HEK293T (cell line): Measurements from ENCODE around the gene GADD45G.

Experiments used
- CTCF ChIA-PET: fragments of 350-600 bp; formaldehyde crosslinking; extraction: SDS; loops from one replicate; lab custom pipeline; 2021; ENCODE audit warnings: antibody characterized with exemption, inconsistent platforms; lab: Yijun Ruan, JAX
- POLR2A ChIA-PET: fragments of 350-600 bp; formaldehyde crosslinking; extraction: SDS; loops from one replicate; lab custom pipeline; 2020; ENCODE audit warnings: antibody characterized with exemption, inconsistent platforms; lab: Yijun Ruan, JAX
- DNase-seq: peaks from one replicate; pipeline ENCODE4 v3.0.0; 2012; ENCODE audit warnings: mixed read lengths; ENCODE audit errors: extremely low spot score
- ARNT ChIP-seq: fragments of 450-650 bp; IDR thresholded peaks from 2 replicates; pipeline ENCODE4 v1.6.1; 2017; ENCODE audit warnings: mild to moderate bottlenecking
- BHLHE40 ChIP-seq: fragments of 450-650 bp; IDR thresholded peaks from 2 replicates; pipeline ENCODE4 v1.6.1; 2016; ENCODE audit warnings: mild to moderate bottlenecking, moderate library complexity, borderline replicate concordance
- CTBP1 ChIP-seq: fragments of 450-650 bp; IDR thresholded peaks from 2 replicates; pipeline ENCODE4 v1.6.1; 2016; ENCODE audit warnings: borderline replicate concordance
- ELF4 ChIP-seq: fragments of 450-650 bp; IDR thresholded peaks from 2 replicates; pipeline ENCODE4 v1.6.1; 2017; ENCODE audit warnings: antibody characterized with exemption
- FOXA1 ChIP-seq: fragments of 450-650 bp; IDR thresholded peaks from 2 replicates; pipeline ENCODE4 v1.6.1; 2016; ENCODE audit warnings: mild to moderate bottlenecking
- FOXK2 ChIP-seq: fragments of 450-650 bp; IDR thresholded peaks from 2 replicates; pipeline ENCODE4 v1.6.1; 2016; ENCODE audit warnings: mild to moderate bottlenecking
- FOXM1 ChIP-seq: fragments of 450-650 bp; IDR thresholded peaks from 2 replicates; pipeline ENCODE4 v1.6.1; 2017; ENCODE audit warnings: mild to moderate bottlenecking, borderline replicate concordance
- HDGF ChIP-seq: fragments of 450-650 bp; IDR thresholded peaks from 2 replicates; pipeline ENCODE4 v1.6.1; 2017; ENCODE audit warnings: antibody characterized with exemption, borderline replicate concordance
- L3MBTL2 ChIP-seq: fragments of 450-650 bp; conservative IDR thresholded peaks from 2 replicates; pipeline ENCODE4 v1.6.1; 2016; ENCODE audit warnings: mild to moderate bottlenecking
- LEF1 ChIP-seq: fragments of 450-650 bp; IDR thresholded peaks from 2 replicates; pipeline ENCODE4 v1.6.1; 2017; ENCODE audit warnings: mild to moderate bottlenecking, borderline replicate concordance
- NFRKB ChIP-seq: fragments of 450-650 bp; IDR thresholded peaks from 2 replicates; pipeline ENCODE4 v1.6.1; 2016; ENCODE audit warnings: mild to moderate bottlenecking, moderate library complexity
- PKNOX1 ChIP-seq: fragments of 450-650 bp; IDR thresholded peaks from 2 replicates; pipeline ENCODE4 v1.6.1; 2016
- SP1 ChIP-seq: fragments of 450-650 bp; IDR thresholded peaks from 2 replicates; pipeline ENCODE4 v1.6.1; 2017
- SUZ12 ChIP-seq: fragments of 450-650 bp; IDR thresholded peaks from 2 replicates; pipeline ENCODE4 v1.6.1; 2016; ENCODE audit warnings: mild to moderate bottlenecking
- TARDBP ChIP-seq: fragments of 450-650 bp; IDR thresholded peaks from 2 replicates; pipeline ENCODE4 v1.6.1; 2016
- ZNF384 ChIP-seq: fragments of 450-650 bp; IDR thresholded peaks from 2 replicates; pipeline ENCODE4 v1.6.1; 2016

GADD45G gene

DNA sequence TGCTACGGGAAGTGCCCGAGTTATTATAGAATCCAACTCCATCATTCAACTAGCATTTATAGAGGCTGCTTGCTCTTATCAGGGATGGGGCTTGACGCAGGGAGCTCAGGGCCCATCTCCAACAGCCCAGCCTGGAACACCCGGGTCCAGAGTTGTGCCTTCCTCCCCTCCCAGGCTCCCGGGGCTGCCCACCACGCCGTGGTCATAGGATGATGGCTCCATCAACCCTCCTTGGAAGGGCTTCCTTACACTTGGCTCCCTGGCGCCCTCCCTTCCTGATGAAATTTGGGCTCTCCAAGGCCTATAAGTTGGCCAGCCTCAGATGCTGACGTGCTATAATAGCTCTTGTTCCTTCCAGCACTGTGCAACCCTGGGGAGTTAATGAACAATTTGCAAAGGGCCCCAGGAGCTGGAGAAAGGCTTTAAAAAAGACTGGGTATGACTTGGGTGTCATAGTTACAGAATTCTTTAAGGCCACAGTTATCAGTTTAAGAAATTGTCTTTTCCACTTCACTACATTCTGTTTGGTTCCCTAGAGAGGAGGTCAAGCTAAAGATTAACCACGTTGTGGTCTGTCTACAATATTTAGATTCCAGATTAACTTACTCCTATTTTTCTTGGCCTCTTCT lies 42.5 kb upstream of the GADD45G start:
- TF ChIP-seq FOXM1 (no peak), ZNF384 (no peak), PKNOX1 (no peak), NFRKB (no peak), CTBP1 (no peak), SUZ12 (no peak), TARDBP (no peak), BHLHE40 (no peak), SP1 (no peak), FOXK2 (no peak), LEF1 (no peak), HDGF (no peak), L3MBTL2 (no peak), FOXA1 (no peak), ARNT (no peak), ELF4 (no peak)
- CTCF ChIA-PET, result no interaction called here
- POLR2A ChIA-PET, result no interaction called here
- no peak for DNase-seq

DNA sequence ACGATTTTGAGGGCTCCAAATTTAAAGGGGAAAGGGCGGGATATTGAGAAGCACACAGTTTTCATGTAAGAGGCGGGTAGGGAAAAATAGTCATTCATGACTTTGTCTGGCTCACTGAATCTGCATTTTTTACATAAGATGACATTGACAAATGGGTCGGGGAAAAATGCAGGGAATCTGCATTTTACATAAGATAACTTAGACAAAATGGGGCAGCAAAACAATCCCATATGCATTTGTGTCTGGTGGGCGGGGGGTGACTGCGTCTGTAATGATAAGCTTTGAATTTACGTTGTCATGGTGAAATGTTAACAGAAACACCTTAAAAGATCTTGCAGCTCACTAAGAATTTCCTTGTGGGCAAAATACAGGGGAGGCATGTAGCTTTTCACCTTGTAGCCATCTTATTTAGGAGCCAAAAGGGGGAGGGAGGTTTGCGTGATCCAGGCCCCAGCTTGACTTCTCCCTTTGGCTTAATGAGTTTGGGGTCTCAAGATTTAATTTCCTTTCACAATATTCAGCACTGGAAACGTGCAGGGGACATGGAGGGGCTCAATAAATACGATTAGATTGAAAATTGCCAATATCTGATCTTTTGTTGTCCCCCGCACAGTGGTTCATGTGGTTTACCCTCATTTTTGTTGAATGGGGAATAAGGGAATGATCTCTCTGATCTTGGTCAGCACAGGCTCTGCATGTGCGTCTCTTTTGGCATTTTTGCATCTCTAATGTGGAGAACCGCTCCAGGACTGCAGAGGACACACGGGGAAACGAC lies 41.1 kb upstream of the GADD45G start:
- no peak for DNase-seq
- TF ChIP-seq FOXK2 (no peak), SP1 (no peak), LEF1 (no peak), L3MBTL2 (no peak), ARNT (no peak), FOXM1 (no peak), FOXA1 (no peak), BHLHE40 (no peak), CTBP1 (no peak), PKNOX1 (no peak), TARDBP (no peak), SUZ12 (no peak), ELF4 (no peak), ZNF384 (no peak), NFRKB (no peak), HDGF (no peak)
- POLR2A ChIA-PET, result no interaction called here
- CTCF ChIA-PET, result interaction anchor here (0.7 to 0.9 kb wide), 4 partner anchors 12 to 277 kb away, joined by 3 to 8 read pairs (median 3); no protein-coding TSS in a partner anchor

GRCh38 chr9:89564346-89564878 lies 40.4 kb upstream of the GADD45G start:
- DNase-seq, result peak; percentile 71
- ChIA-PET POLR2A (no interaction called here), CTCF (interaction anchor here (0.9 to 1.5 kb wide), 3 partner anchors 12 to 34 kb away, joined by 3 to 8 read pairs (median 4); no protein-coding TSS in a partner anchor)
- TF ChIP-seq ELF4 (no peak), PKNOX1 (peak; percentile 95)

GRCh38 chr9:89567649-89568048 lies 37.2 kb upstream of the GADD45G start:
- DNase-seq, result no peak
- no peak for TF ChIP-seq TARDBP
- TF ChIP-seq LEF1, result no peak
- no peak for TF ChIP-seq FOXK2
- TF ChIP-seq ARNT, result no peak
- POLR2A ChIA-PET, result no interaction called here
- CTCF ChIA-PET, result no interaction called here

DNA sequence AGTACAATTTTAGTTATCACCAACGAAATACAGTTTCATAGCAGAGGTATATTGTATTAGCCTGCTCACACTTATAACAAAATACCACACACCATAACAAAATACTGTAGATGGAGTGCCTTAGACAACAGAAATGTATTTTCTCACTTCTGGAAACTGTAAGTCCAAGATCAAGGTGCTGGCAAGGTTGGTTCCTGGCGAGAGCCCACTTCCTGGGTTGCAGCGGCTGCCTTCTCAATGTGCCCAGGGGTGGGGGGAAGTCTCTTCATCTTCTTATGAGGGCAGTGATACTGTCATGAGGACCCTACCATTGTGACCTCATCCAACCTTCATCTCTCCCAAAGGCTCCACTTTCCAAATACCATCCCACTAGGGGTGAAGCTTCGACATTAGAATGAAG lies 30.5 kb upstream of the GADD45G start:
- DNase-seq, result no peak
- ChIA-PET POLR2A (no interaction called here), CTCF (no interaction called here)
- TF ChIP-seq FOXK2, result no peak
- TF ChIP-seq PKNOX1, result no peak
- no peak for TF ChIP-seq L3MBTL2
- TF ChIP-seq FOXA1, result no peak
- no peak for TF ChIP-seq ELF4
- TF ChIP-seq SUZ12, result no peak
- TF ChIP-seq HDGF, result no peak
- no peak for TF ChIP-seq NFRKB
- TF ChIP-seq ARNT, result no peak
- no peak for TF ChIP-seq ZNF384
- no peak for TF ChIP-seq SP1
- TF ChIP-seq FOXM1, result no peak
- no peak for TF ChIP-seq CTBP1
- no peak for TF ChIP-seq BHLHE40
